HG03442 (cell line): ENCODE results near the gene IFT172.
A peak's percentile ranks its signal among the peaks of the same experiment; 100 is the strongest.
"Not testable (repeated sequence)": the region's sequence is repeated elsewhere in the genome, so short reads cannot be mapped to it uniquely, and the experiment has no call there.

Source experiments
- ATAC-seq: cut with Tn5 transposase; IDR thresholded peaks from one replicate; pipeline ENCODE4 v1.9.1; 2021; ENCODE audit warnings: mild to moderate bottlenecking, moderate library complexity; ENCODE audit not compliant: unreplicated experiment

IFT172 gene, protein sequence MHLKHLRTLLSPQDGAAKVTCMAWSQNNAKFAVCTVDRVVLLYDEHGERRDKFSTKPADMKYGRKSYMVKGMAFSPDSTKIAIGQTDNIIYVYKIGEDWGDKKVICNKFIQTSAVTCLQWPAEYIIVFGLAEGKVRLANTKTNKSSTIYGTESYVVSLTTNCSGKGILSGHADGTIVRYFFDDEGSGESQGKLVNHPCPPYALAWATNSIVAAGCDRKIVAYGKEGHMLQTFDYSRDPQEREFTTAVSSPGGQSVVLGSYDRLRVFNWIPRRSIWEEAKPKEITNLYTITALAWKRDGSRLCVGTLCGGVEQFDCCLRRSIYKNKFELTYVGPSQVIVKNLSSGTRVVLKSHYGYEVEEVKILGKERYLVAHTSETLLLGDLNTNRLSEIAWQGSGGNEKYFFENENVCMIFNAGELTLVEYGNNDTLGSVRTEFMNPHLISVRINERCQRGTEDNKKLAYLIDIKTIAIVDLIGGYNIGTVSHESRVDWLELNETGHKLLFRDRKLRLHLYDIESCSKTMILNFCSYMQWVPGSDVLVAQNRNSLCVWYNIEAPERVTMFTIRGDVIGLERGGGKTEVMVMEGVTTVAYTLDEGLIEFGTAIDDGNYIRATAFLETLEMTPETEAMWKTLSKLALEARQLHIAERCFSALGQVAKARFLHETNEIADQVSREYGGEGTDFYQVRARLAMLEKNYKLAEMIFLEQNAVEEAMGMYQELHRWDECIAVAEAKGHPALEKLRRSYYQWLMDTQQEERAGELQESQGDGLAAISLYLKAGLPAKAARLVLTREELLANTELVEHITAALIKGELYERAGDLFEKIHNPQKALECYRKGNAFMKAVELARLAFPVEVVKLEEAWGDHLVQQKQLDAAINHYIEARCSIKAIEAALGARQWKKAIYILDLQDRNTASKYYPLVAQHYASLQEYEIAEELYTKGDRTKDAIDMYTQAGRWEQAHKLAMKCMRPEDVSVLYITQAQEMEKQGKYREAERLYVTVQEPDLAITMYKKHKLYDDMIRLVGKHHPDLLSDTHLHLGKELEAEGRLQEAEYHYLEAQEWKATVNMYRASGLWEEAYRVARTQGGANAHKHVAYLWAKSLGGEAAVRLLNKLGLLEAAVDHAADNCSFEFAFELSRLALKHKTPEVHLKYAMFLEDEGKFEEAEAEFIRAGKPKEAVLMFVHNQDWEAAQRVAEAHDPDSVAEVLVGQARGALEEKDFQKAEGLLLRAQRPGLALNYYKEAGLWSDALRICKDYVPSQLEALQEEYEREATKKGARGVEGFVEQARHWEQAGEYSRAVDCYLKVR (N-terminal part only)

DNA sequence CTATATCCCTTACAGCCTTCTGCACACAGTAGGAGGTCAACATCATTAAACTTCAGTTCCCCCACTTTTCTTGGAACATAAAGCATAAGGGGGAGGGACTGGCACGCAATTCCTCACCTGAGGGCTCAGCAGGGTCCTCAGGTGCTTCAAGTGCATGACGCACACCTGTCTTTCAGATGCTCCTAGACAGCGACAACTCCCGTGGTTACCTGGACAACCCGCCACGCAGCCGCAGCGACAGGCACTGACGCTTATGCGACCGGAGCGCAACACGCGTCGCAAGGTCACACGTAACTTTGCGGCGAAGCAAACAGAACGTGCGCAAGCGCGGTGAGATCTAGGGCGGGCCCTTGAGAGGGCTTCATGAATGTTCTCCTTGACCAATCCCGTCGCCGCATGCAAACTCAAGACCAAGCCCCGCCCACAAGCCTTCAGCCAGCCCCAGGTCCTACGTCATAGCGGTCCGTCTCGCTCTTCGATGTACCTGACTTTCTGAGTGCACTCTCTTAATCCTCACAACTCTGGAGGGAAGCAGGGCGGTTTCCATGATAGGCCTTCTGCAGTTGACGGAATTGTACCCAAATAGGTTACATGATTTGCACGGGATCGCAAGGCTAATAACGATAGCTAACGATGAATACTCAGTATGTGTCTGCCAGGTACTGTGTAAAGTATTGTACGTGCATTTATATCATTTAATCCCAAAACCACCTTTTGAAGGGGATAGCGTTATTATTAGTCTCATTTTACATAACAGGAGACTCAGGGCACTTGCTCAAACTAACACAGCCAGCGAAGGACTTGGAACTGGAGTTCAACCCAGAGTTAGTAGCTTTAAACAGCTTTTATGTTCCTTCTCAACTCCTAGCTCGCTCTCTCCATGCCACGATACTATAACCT lies at the start of gene IFT172:
TSS of gene IFT172 (minus strand) at position 246 of the 900 bp plus-strand sequence. CDS start at position 156, 90 bp downstream.
- peak; percentile 95 for ATAC-seq

DNA sequence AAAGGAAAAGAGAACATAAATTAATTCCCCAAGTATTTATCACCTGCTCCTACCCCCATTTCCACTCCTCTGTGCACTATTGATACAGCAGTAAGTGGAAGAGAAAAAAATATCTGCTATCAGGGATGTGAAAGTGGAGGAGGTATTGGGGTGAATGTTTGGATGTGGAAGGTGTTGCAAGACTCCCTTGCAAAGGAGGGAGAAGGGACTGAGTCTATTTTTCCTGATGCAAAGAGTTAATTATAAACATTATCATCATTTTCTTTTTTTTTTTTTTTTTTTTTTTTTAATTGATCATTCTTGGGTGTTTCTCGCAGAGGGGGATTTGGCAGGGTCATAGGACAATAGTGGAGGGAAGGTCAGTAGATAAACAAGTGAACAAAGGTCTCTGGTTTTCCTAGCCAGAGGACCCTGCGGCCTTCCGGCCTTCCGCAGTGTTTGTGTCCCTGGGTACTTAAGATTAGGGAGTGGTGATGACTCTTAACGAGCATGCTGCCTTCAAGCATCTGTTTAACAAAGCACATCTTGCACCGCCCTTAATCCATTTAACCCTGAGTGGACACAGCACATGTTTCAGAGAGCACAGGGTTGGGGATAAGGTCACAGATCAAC lies 49.4 kb upstream of the IFT172 start:
- ATAC-seq, result not testable (repeated sequence)

DNA sequence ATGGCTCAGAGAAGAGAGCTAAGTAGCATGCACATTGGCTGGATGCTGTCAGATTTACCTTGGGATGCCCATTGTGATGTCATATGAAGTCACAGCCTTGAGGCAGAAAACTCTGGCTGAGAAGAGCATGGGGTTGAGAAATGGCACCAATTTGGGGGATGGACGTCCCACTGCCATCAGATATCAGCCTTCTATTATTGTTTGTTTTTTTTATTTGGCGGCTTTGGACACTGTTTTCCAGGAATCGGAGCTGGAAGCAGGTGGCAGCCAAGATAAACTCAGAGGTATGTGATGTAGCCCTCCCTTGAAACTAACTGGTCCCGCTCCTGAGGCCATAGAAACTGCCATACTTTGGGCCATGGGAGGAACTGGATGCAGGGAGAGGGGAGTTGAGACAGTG lies 47.7 kb upstream of the IFT172 start:
- no peak for ATAC-seq

DNA sequence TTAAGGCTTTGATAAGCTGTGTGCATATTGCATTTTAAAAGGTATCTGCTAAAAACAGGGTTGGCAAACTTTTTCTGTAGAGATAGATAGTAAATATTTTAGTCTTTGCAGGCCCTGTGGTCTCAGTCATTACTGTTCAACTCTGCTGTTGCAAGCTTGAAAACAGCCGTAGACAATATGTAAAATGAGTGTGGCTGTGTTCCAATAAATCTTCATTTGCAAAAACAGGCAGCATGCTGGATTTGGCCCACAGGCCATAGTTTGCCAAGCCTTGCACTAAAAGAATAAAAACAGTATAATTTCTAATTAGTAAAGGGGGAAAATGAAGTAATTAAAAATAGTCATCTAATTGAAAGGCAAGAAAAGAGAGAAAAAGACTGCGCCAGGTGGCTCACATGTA lies 42.4 kb upstream of the IFT172 start:
- ATAC-seq, result no peak

DNA sequence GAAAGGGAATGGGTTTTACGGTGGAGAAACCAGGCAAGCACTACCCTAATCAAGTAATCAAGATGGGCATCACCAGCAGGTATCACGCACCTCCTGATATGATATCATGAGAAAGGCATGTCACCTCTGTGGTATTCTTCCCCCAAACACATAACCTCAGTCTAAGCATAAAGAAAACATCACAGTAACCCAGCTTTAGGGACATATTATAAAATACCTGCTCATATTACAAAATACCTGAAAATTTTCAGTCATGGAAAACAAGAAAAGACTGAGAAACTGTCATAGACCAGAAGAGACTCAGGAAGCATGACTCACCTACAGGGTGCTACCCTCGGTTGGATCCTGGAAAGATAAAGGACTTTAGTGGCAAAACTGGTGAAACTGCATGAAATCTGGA lies 37.6 kb upstream of the IFT172 start:
- no peak for ATAC-seq

DNA sequence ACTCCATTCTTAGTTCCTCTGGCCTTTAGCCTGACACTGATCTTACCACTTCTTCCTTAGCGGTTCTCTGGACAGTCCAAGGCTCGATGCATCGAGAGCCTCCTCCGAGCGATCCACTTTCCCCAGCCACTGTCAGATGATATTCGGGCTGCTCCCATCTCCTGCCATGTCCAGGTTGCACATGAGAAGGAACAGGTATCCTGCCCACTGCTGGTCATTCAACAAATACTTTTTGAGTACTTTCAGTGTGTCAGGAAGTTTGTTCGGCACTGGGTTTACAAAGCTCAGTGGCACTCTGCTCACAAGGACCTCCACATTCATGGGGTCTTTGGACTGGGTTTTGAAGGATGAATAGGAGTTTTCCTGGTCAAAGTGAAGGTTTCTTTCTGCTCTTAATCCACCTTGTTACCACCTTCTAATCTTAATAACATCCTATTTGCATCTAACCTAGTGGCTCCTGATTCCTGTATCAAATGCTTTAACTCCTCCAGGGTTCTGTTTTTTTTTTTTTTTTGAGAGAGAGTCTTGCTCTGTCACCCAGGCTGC lies 32.9 kb upstream of the IFT172 start:
- ATAC-seq, result no peak

DNA sequence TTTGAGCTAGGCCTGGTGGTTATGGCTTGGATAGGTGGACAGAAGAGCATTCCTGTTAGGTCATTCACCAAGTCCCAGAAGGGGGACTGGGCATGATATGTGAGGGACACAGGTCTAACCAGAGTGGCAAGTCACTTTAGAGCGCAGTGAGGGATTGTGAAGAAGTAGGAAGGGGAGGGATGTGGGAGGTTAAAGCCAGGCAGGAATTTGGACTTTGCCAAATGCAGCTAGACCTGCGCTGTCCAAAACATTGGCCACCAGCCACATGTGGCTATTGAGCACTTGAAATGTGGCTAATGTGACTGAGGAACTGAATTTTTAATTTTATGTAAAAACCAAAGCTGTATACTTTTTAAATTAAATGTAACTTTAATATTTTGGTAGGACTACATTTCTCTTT lies 30.8 kb upstream of the IFT172 start:
- no peak for ATAC-seq

DNA sequence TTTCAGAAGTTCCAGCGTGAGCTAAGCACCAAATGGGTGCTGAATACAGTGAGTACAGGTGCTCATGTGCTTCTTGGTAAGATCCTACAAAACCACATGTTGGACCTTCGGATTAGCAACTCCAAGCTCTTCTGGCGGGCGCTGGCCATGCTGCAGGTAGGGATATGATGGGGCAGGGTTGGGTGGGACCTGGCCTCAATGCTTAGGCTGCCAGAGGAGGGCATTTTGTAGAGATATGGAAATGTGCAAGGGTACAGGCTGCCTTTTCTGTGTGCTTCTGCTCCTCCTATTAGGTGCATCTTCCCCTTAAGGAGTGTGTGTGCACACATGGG lies 29.2 kb upstream of the IFT172 start:
- no peak for ATAC-seq

DNA sequence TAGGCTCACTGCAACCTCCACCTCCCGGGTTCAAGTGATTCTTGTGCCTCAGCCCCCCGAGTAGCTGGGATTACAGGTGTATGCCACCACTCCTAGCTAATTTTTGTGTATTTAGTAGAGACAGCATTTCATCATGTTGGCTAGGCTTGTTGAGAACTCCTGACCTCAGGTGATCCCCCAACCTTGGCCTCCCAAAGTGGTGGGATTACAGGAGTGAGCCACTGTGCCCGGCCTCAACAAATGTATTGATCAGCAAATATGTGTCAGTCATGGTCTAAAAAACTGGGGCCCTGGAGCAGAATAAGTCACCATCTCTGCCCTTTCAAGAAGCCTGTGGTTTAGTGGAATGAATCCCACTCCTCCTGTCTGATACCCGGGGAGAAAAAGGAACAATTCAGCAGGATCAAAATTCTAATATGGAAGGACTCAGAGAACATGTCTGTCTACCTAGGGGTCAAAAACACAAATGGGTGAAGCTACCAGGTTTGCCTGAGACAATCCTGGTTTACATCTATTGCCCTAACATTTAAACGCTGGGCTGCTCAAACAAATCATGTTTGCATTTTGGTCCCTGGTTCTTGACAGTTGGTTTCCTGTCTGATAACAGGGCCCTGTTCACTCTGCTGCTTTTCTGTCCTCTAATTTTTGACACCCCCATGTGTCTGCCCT lies 28.7 kb upstream of the IFT172 start:
- no peak for ATAC-seq

DNA sequence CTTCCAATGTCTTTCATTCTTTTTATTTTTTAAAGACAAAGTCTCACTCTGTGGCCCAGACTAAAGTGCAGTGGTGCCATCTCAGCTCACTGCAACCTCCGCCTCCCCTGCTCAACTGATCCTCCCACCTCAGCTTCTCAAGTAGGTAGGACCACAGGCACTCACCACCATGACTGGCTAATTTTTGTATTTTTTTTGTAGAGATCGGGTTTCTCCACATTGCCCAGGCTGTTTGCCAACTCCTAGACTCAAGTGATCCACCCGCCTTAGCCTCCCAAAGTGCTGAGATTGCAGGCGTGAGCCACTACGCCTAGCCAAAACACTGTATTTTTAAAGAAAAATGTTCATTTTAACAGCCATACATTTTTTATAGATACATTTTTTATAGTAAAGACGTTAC lies 19.8 kb upstream of the IFT172 start:
- ATAC-seq, result no peak

DNA sequence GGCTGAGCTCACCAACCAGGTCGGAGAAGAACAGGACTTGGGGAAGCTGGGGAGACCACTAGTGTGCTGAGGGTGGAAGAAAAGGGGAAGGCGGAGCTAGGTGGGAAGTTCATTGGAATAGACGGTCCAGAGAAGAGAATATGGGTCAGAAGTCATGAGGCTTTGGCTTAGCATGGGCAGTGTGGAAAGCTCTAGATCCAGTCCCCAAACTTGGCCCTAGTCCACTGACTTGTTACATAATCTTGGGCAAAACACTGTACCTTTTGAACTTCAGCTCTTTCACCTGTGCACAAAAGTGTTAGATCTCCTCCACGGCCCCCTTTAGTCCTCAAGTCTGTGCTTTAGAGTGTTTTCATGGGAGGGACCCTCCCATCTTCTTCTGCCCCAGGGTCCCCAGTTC lies 17.8 kb upstream of the IFT172 start:
- ATAC-seq, result no peak

DNA sequence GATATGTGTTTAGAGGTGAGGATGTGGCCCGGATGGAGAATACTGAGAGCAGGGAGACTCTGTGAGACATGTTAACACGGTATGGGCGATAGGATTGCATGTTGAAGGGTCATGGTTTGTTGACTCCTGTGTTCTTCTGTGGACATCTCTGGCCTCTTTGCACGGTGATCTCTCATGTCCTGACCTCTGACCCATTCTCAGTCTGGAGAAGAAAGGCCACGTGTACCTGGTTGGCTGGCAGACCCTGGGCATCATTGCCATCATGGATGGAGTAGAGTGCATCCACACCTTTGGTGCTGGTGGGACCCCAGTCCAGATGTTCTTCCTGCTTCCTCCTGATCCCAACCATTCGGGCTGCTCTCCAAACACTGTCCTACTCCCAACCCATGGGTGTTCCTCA lies 17.0 kb upstream of the IFT172 start:
- no peak for ATAC-seq

DNA sequence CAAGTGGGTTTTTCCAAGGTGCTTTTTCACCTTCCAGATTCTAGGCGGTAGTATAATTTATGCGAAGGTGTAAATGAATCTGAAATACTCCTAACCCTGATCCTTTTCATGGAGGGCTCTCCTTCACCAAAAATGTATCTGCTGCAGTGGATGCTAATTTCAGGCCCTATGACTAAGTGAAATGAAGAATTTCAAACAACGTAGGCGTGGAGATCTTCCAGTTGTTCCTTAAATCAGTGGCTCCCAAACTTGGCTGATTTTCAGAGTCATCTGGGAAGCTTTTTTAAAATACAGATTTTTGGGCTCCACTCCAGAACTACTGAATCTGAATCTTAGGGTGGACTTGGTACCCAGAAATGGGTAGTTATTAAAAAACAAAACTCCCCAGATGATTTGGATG lies 12.6 kb upstream of the IFT172 start:
- no peak for ATAC-seq

DNA sequence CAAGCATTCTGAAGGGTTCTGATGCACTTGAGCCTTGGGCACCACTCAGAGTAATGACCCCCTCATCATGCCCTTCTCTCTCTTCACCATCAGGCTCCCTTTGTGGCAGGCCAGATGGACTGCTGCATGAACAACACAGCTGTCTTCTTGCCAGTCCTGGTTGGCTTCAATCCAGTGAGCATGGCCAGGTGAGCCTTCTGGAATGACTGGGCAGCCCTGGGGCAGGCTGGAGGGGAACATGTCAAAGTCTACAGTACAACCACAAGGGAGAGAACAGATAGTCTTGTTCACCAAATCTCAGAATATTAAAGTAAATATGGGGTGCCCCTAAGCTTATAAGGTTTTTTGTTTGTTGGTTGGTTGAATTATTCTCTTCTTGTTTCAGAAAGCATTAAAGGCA lies 11.5 kb upstream of the IFT172 start:
- no peak for ATAC-seq

DNA sequence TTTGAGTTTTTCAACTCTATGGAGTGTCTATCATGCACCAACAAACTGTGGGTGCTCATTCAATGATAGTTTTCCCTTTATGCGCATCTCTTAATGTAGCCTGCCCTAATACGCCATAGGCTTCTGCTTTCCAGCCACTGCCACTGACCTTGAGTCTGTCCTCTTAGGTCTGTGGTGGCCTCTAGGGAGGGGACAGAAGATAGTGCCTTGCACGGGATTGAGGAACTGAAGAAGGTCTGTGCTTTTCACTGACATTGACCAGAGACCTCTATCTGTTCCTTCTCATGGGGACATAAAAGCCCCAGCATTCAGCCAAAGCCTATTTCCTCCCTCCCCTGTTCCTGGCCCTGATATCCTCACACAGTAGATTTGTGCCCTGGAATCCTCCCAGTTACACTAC lies 9.4 kb upstream of the IFT172 start:
- ATAC-seq, result no peak

DNA sequence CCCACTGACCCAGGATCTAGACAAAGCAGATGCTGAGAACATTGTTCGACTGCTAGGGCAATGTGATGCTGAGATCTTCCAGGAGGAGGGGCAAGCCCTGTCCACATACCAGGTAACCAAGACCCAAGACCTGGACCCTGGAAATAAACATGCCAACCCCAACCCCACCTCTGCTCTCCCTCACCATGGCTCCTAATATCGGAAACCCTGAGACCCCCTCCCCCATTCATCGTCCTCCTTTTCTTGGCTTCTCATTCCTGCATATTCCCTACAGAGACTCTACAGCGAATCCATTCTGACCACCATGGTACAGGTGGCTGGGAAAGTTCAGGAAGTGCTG lies 7.7 kb upstream of the IFT172 start:
- ATAC-seq, result no peak

DNA sequence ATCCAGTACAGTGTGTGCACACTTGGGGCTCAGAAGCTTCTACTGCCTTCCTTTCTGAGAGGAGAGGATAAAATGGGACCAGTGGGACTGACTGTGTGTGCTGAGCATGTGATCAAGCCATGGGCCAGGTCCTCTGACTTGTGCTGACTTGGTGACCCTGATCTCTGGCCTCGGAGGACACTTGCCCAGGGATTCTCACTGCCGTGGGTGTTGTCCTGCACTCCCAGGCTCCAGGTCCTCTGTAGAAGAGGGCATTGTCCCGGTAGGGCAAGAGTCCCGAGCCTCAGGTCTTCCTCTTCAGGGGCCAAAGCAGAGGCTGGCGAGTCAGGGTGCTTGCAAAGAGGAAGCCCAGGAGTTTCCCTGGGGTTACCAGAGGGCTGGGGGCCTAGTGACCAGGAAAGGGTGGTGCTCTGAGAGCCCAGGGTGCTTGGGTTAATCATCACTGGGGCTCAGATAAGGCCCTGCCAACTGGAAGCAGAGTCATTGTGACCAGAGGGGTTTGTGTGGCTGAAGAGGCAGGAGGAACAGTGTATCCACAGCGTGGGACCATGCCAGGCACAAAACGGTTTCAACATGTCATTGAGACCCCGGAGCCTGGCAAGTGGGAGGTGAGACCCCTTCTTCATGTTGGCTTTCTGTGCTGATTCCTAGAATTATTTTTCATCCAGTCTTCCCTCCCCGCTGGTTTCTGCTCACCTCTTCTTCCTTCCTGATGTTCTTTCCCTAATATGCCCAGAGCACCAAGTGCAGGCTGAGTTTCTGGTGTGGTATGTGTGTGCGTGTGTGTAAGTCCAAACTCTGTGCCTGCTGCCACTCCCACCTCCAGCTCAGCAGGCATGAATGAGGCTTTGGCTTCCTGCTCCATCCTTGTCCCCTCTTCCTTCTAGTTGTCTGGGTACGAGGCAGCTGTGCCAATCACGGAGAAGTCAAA lies 7.1 kb upstream of the IFT172 start, which contains the start of gene GCKR:
TSS of gene GCKR (plus strand) at position 483 of the 931 bp plus-strand sequence. CDS start at position 549, 66 bp downstream.
- no peak for ATAC-seq

DNA sequence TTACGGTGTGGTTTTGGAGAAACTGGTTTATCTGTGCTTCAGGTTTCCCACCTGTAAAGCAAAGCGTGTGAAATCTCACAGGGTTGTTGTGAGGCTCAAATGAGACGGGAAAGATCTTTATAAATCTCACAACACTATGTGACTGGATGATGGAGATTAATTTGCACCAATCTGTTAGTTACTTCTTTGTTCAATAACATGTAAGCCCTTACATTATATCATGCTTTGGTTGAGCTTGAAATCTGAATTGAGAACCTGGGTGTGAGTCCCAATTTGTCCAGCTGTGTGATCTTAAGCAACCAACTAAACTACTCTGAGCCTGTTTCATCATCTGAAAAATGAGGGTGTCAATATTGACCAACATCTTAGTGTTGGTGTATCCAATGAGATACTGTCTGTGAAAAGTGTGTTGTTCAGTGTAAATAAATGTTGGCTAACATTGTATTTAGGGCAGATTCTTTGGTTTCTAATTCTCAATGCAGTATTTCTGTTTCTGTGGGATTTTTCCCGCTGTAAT lies 6.4 kb upstream of the IFT172 start:
- no peak for ATAC-seq
